Left ventricle myocardium inferior (tissue), 1 donor: ENCODE results near the gene KCND2. TPM values are rescaled to one million over a fixed set of nuclear protein-coding genes. Genes with fewer than 3 reads are reported as not detected.
A peak's percentile ranks its signal among the peaks of the same experiment; 100 is the strongest.

ENCODE experiments used
- DNase-seq: peaks from one replicate; pipeline ENCODE4 v3.0.0-alpha.2; 2020
- H3K27ac ChIP-seq: fragments of 200-600 bp; replicated peaks from 2 replicates; pipeline ENCODE4 v1.8.0; 2021
- H3K27me3 ChIP-seq: fragments of 200-600 bp; 2 replicates; pipeline ENCODE4 v1.8.0; 2021; ENCODE audit warnings: low read depth
- H3K36me3 ChIP-seq: fragments of 200-600 bp; 2 replicates; pipeline ENCODE4 v1.8.0; 2021
- H3K4me1 ChIP-seq: fragments of 200-600 bp; 2 replicates; pipeline ENCODE4 v1.8.0; 2021
- H3K4me3 ChIP-seq: fragments of 200-600 bp; 2 replicates; pipeline ENCODE4 v1.8.0; 2021; ENCODE audit warnings: mild to moderate bottlenecking, moderate library complexity
- H3K9me3 ChIP-seq: fragments of 200-600 bp; replicated peaks from 2 replicates; pipeline ENCODE4 v1.8.0; 2021
- intact Hi-C: fragments of 100-400 bp; cut with micrococcal nuclease; formaldehyde crosslinking; loops from one replicate; pipeline ENCODE4 v1.11.0; 2022
- total RNA-seq: library from RNA; stranded (reverse); fragmentation: NEBNext Ultra II Directional; extraction: Animal tissue kit (Norgen Biotek cat#: 25700); gene quantifications from one replicate; pipeline ENCODE4 v1.2.1, GENCODE V29; 2021
- TF ChIP-seq, protein P1 (sequence below): fragments of 200-600 bp; IDR thresholded peaks from 2 replicates; pipeline ENCODE4 v1.8.0; 2021; ENCODE audit warnings: antibody characterized with exemption, mild to moderate bottlenecking, borderline replicate concordance
- donor health status: DM: no; HTN: yes; CAD: no; lungs with severe emphysema.

Gene KCND2
- total RNA-seq, 1 donor from 2014 or later: not detected

DNA sequence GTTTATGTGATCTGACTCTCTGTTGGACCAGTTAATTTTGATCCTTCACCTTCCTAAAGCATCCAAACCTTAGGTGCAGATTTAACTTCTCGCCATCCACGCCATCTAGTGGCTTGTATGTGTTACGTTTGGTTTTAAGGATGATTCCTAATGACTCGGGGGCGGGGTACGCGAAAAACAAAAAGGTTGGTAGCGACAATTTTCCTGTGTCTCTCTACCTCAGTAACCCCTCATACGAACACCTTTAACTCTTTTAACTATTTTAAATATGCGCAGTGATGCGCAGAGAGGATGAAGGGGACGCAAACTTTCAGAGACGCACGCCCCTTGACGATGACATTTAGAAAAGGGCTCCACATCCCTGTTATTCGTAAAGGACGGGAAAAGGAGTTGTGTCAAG, 714 bp upstream of the KCND2 start:
- DNase-seq: no peak
- Histone ChIP-seq H3K9me3 (no peaks in the 10 kb centered on the region), H3K27ac (no peak overlapping the region), H3K4me1 (peaks cover 12% of the 10 kb centered on the region), H3K36me3 (no peaks in the 10 kb centered on the region), H3K4me3 (peak overlapping the region; percentile 62), H3K27me3 (peaks cover 55% of the 10 kb centered on the region)
- TF ChIP-seq, protein P1, sequence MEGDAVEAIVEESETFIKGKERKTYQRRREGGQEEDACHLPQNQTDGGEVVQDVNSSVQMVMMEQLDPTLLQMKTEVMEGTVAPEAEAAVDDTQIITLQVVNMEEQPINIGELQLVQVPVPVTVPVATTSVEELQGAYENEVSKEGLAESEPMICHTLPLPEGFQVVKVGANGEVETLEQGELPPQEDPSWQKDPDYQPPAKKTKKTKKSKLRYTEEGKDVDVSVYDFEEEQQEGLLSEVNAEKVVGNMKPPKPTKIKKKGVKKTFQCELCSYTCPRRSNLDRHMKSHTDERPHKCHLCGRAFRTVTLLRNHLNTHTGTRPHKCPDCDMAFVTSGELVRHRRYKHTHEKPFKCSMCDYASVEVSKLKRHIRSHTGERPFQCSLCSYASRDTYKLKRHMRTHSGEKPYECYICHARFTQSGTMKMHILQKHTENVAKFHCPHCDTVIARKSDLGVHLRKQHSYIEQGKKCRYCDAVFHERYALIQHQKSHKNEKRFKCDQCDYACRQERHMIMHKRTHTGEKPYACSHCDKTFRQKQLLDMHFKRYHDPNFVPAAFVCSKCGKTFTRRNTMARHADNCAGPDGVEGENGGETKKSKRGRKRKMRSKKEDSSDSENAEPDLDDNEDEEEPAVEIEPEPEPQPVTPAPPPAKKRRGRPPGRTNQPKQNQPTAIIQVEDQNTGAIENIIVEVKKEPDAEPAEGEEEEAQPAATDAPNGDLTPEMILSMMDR: peak; percentile 68
- intact Hi-C loops: loop anchor here (5.0 kb wide), 1 partner anchor 335 kb away; no protein-coding TSS in a partner anchor

DNA sequence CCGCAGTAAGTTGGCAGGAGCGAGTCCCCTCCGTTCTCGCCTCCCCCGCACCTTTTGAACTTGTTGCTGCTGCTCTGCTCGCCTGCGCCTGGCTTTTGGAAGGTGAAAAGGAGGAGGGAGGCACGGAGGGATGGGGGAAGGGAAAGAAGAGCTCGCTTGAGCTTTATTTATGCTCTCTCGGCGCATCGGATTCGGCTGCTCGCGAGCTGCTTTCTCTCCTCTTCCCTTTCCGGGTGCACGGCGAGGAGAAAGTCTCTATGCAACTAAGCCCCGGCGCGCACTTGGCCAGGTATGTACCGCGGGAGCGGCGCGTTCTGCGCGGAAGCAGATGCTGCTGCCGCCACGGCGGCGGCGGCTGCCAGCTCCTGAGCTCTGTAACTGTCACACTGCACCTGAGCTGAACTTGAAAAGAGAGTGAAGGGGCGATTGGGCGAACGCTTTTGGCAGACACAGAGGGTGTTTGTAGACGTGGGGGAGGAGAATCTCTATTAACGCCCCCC, 551 bp downstream of the KCND2 start:
- H3K36me3 ChIP-seq: no peaks in the 10 kb centered on the region
- no peaks in the 10 kb centered on the region for H3K9me3 ChIP-seq
- intact Hi-C loops: loop anchor here (5.0 kb wide), 1 partner anchor 336 kb away; no protein-coding TSS in a partner anchor
- no peak overlapping the region for H3K27ac ChIP-seq
- peak overlapping the region; percentile 62 for H3K4me3 ChIP-seq
- TF ChIP-seq, protein P1: no peak
- DNase-seq: peak; percentile 12
- H3K4me1 ChIP-seq: peaks cover 12% of the 10 kb centered on the region
- peaks cover 54% of the 10 kb centered on the region for H3K27me3 ChIP-seq

DNA sequence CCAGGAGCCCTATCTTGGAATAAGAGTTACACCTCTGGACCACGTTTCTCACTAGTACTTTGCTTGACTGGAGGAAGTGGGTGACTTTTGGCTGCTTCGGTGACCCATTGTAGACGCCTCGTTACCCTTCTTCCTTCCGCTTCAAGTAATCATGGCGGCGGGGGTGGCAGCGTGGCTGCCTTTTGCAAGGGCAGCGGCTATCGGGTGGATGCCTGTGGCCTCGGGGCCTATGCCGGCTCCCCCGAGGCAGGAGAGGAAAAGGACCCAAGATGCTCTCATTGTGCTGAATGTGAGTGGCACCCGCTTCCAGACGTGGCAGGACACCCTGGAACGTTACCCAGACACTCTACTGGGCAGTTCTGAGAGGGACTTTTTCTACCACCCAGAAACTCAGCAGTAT, 1.5 kb downstream of the KCND2 start:
- H3K36me3 ChIP-seq: no peaks in the 10 kb centered on the region
- no peak for DNase-seq
- intact Hi-C loops: loop anchor here (5.0 kb wide), 1 partner anchor 337 kb away; no protein-coding TSS in a partner anchor
- peaks cover 47% of the 10 kb centered on the region for H3K27me3 ChIP-seq
- H3K9me3 ChIP-seq: no peaks in the 10 kb centered on the region
- peaks cover 12% of the 10 kb centered on the region for H3K4me1 ChIP-seq
- no peak overlapping the region for H3K27ac ChIP-seq
- no peak overlapping the region for H3K4me3 ChIP-seq
- TF ChIP-seq, protein P1: no peak

DNA sequence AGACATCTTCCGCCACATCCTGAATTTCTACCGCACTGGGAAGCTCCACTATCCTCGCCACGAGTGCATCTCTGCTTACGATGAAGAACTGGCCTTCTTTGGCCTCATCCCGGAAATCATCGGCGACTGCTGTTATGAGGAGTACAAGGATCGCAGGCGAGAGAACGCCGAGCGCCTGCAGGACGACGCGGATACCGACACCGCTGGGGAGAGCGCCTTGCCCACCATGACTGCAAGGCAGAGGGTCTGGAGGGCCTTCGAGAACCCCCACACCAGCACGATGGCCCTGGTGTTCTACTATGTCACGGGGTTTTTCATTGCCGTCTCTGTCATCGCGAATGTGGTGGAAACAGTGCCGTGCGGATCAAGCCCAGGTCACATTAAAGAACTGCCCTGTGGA, 1.9 kb downstream of the KCND2 start:
- Histone ChIP-seq H3K36me3 (no peaks in the 10 kb centered on the region), H3K4me1 (peaks cover 12% of the 10 kb centered on the region), H3K27ac (no peak overlapping the region), H3K9me3 (no peaks in the 10 kb centered on the region), H3K4me3 (no peak overlapping the region), H3K27me3 (peaks cover 44% of the 10 kb centered on the region)
- intact Hi-C loops: loop anchor here (5.0 kb wide), 1 partner anchor 338 kb away; no protein-coding TSS in a partner anchor
- no peak for DNase-seq
- TF ChIP-seq, protein P1: no peak

GRCh38 chr7:120276720-120277119, 3.7 kb downstream of the KCND2 start:
- no peak for DNase-seq
- intact Hi-C loops: no loop called here
- H3K9me3 ChIP-seq: no peaks in the 10 kb centered on the region
- no peaks in the 10 kb centered on the region for H3K36me3 ChIP-seq
- TF ChIP-seq, protein P1: no peak
- no peak overlapping the region for H3K27ac ChIP-seq
- peaks cover 12% of the 10 kb centered on the region for H3K4me1 ChIP-seq
- H3K4me3 ChIP-seq: no peak overlapping the region
- peaks cover 27% of the 10 kb centered on the region for H3K27me3 ChIP-seq
